Superior temporal gyrus (tissue), 1 donor: ENCODE results near the gene LHFPL6.

Experiments used
- DNase-seq: peaks from one replicate; pipeline ENCODE4 v3.0.0-alpha.2; 2016; ENCODE audit errors: extremely low spot score

The LHFPL6 gene

DNA sequence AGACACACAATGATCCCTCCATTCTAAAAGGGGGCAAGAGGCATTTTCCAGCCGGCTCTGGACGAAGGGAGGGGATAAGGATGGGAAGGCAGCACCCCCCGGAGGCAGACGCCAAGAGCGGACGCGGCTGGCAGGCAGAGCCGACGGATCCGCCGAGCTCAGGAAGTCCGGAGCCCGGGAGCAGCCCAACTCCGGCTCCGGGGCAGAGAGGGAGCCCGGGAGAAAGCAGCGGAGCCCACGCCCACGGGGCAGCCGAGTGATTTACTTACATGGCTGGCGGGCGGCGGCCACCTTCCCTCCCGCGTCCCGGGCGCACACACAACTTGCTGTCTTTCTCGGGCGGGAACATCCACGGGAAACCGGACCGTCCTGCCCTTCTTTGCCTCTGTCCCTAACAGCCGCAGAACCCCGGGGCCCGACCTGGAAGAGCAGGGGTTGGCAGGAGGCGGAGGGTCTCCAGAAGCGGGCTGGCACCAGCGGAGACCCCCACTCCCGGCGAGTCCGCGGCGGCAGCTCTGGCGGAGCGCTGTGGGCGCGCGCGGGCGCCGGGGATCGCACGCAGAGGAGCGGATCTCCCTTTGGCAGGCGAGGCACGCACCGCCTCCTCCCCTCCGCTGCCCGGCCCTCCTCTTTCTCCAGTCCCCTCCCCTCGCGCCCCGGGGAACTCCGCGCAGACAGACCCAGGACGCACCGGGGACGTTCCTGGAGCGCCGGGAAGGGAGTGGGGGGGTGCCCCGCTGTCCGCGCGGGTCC lies at the start of gene LHFPL6:
LHFPL6 (minus strand) TSS at position 580 of the 753 bp plus-strand sequence.
- peak; percentile 79 for DNase-seq

DNA sequence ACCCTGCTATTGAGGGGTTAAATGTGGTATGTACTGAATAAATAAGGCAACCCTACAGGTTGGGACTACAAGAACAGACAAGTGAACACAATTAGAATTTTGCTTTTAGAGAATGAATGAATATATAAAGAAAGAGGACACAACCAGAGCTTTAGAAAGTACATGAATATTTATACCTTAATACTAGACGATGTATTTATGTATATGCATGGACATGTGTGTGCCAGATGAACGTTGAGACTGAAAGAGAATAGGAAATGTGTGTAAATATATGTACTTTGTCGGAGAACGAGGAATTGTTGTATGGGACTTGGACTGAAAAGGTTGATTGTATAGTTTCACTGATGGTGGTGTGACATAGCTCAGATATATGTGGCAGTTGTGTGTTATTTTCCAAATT lies 43.1 kb upstream of the LHFPL6 start:
- no peak for DNase-seq

DNA sequence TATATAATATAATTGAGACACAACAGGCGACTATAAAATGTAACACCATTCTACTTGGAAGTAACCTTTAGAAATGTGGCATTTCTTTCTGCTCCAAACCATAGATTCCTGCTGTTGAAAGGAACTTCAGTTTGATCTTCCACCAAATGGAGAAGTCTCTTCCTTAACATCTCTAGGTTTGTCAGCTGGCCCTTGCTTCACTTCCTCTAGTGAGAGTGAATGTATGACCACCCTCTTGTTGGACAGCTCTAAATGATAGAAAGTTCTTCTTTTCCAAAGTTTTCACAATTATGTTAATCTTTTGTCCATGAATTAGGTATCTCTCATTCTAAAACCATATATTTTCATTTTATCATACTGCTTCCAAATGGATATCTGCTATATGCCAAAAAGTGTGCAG lies 38.7 kb upstream of the LHFPL6 start:
- DNase-seq, result no peak

DNA sequence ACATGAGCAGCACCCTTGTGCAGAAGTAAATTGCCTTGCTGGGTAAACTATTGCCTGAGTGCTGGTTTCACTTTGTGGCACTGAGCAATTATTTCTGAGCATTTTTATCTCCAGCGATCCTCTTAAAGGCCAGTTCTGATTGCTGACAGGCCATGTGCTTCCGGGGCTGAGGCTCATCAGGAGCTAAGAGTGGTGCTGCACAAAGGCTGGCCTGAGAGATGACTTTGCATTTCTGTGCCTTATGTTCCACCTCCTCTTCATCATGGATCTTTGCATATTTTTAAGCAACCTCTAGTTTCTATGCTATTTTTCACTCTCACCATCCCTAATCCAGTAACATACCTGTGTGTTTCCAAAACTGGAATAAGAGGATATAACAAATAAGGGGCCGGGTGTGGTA lies 34.9 kb upstream of the LHFPL6 start:
- no peak for DNase-seq

DNA sequence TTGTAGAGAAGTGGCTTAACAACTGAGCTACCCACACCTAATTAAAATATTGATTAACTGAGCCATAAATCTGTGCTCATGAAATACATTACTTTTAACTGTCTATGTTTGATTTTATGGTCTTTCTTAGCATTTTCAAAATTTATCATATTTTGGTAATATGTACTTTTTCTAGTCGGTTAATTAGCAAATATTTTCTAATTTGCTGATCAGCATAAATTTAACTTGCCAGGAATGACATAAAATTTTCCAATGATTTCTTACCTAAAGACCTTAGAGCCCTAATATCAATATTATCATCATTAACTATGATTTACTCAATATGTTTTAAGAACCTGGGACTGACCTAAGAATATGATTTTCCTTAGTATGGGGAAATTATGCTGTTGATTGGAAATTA lies 32.6 kb upstream of the LHFPL6 start:
- DNase-seq, result no peak

DNA sequence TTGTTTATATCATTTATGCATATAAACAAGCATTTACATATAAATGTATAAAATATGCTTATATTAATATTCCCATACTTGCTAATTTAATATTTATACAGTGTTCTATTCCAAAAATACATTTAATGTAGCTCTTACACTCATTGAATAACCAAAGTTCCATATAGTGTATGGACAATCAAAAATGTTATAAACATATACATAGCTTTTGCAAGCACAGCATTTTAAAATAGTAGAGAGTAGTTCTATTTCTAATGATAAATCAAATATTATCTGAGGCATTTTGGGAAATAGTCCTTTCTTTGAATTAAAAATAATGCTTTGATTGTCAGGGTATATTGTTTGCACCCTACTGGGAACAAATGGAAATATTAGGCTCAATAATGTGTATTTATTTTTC lies 30.0 kb upstream of the LHFPL6 start:
- no peak for DNase-seq

DNA sequence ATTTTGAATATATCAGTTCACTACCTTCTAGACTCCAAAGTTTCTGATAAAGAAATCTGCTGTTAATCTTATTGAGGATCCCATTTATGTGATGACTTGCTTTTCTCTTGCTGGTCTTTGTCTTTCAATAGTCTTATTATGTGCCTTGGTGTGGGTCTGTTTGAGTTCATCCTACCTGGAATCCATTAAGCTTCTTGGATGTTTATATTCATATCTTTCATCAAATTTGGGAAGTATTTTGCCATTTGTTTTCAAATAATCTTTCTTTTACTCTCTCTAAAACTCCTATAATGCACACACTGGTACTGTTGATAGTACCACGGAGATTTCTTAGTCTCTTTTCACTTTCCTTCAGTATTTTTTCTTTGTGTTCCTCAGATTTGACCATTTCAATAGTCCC lies 28.3 kb upstream of the LHFPL6 start:
- DNase-seq, result no peak

DNA sequence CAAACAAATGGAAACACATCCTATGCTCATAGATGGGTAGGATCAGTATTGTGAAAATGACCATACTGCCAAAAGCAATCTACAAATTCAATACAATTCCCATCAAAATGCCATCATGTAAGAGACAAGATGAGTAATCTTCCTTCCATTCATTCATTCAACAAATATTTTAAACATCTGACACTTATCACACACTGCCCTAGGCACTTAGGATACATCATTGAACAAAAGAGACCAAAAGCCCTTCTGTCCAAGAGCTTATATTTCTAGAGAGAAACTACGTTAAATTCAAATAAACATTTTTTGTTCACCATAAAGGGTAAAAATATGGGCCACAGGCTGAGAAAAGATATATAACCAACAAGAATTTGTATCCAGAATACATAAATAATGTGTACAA lies 20.5 kb upstream of the LHFPL6 start:
- no peak for DNase-seq

DNA sequence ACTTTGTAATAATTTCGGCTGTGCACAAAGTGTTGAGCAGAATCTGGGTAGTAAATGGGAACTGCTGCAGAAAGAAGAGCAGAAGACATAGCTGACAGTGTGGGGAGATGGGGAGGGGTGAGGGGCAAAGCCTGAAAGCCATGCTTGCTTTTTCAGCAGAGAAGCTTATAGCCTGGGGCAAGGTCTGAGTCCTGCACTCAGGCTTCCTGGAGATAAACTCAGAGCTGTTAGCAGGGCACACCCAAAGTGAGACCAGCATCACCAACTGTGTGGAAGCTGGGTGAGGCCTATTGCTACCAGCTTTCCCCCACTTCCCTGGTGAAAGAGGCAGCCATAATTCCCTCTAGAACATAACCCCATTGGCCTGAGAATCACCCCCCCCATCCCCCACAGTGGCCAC lies 15.6 kb upstream of the LHFPL6 start:
- DNase-seq, result no peak

DNA sequence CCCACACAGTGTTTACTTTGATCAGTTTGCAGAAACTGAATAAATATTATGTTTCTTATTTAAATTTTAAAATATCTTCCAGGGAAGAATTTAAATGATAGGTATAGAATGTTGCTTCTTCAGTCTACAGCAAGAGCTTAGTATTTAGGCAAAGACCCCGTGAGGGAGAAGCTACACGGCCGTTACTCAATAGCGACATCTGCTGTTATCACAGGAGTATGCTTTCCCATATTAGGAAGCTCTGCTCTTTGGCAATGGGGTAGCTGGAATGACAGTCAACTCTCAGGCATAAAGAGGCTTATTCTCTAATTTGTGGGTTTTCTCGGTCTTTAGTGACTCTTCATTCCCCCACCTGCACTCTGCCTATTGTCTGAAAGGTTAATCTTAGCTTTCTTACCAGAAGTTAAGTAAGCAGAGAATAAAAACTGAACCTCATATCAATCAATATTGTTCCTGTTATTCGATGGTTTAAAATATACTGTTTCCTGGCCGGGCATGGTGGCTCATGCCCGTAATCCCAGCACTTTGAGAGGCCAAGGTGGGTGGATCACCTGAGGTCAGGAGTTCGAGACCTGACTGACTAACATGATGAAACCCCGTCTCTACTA lies 13.2 kb upstream of the LHFPL6 start:
- peak; percentile 93 for DNase-seq

DNA sequence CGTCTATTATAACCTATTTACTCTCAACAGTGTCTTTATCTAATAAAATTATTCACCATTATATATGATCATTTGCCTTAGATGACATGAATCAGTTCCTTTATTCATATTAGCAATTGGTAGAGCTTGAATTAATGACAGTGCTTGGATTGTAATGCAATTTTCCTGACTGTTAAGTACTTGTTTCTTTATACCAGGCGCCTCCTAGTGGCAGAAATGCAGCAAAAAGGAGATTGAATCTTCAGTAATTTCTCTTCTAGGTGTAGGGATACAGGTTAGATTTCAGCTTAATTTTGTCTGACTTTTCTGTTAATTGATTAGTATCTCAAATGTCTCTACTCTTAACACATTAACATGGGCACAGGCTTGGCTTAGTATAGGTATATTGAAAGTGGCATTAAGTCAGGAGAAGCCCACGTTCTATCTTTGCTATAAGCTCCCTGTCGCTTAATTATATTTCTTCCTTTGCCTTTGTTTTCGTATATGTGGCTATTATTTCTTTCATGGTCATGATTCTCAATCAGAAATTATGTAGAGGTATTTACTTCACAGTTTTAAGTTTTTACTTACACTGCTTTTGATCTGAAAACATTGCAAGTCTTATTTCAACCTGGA lies 9.1 kb upstream of the LHFPL6 start:
- DNase-seq, result peak; percentile 95

DNA sequence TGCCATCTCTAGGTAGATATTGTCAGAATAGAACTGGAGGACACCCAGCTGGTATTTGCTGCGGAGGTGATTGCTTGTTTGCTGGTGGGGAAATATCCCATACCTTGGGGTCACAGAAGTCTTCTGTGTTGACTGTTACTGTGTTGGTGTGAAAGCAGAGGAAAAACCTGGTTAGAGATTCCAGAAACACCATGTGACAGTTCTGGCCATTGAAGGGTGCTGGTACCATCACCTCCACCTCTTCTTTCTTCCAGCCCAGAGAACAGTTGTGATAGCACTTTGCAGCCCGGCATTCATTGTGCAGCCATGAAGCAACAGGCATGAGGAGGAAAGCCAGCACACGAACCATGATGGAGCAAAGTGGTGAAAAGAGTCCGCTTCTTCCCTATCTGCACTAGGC lies 4.9 kb upstream of the LHFPL6 start:
- no peak for DNase-seq

DNA sequence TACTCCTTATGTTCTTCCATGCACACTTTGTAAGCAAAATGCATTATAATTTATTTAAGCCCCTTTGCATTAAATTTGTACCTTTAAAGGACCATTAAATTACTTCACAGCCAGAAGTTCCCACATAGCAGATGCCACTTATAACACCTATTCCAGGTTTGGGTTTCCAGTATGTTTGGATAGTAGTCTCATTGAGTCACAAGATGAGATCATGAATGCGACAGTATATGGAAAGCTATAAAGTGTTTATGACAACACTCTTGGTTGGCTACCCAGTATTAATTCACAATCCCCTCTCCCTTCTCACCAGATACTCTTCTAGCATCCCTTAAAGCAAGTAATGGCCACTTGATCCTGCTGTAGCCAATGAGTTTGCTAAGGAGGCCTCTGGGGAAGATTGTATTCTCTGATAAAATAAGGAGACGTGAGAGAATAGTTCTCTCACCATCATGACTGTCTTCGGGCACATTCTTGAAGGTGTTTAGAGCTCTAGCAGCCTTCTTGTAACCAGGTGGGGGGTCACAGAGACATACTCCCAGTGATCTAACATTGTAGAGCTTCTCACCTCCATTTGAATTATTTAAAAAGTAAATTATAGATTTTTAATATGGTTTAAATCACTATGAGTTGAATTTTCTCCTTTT lies 2.8 kb upstream of the LHFPL6 start:
- DNase-seq, result no peak

DNA sequence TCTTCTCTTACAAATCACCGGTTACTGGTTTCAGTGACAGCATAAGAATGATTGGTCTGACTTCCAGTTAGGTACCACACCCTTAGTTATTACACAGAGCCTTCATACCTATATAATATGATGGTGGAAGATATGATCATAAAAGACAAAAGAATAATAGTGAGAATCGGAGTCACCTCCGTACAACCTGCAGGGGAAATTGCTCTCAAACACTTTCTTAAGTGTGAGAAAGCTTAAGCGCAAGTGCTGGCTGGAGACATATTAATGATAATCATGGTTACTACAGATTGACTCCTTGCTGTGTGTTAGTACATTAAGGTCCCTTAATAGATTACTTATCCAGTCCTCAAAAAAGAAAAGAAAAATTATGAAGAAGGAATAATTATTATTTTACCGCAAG lies 1.8 kb upstream of the LHFPL6 start:
- peak; percentile 9 for DNase-seq

DNA sequence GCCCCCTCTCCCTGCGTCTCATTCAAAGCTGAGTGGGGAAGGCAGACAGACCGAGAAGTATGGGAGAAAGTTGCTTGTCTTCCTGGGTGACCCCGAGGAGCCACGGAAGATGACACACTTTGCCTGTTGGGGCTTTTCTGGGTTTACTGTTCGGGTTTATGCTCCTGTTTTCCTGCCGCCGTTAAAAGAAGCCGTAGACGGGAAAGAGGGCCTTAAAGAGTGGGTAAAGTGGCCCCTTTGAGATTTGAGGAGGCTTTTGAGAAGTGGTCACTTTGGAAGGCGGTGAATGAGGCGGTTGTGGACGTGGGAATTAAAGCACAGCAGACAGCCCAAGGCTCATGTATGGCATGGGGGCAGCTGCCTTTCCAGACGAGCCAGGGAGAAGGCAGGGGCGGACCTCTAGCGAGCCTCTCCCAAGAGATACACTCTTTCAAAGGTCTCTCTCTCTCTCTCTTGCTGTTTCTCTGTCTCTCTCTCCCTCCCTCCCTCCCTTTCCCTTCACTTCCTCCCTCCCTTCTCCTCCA lies 493 bp upstream of the LHFPL6 start:
- peak; percentile 15 for DNase-seq

DNA sequence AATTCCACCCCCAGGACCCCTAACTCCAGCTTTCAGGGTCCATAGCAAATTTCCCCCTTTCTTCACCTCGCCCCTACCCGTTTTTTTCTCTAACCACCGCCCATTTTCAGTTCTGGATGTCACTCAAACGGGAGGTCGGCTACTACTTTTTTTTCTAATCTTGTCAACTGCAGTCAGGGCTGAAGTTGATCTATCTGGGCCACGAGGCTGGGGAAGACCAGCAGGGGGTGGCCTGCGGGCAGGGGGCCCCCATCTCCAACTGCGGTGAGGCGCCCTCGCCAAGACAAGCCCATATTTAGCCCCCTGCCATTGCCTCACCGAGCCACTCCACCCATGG lies 748 bp downstream of the LHFPL6 start:
- no peak for DNase-seq

DNA sequence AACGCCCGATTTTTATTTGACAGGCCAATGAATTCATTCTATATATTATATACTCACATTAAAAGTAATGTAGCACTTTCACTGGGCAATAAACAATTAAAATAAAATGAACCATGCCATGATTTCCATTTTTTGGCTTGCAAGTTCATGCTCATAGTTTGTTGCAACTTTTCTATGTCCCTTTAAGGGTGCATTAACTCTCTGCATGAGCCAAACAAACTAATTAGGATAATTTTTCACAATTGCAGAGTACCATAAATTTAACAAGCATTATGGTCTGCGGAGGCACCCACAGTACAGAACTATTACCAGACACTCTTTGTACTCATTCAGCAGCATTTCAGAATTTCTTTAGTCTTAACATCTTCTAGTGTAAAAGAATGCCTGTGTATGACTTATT lies 1.4 kb downstream of the LHFPL6 start:
- no peak for DNase-seq

DNA sequence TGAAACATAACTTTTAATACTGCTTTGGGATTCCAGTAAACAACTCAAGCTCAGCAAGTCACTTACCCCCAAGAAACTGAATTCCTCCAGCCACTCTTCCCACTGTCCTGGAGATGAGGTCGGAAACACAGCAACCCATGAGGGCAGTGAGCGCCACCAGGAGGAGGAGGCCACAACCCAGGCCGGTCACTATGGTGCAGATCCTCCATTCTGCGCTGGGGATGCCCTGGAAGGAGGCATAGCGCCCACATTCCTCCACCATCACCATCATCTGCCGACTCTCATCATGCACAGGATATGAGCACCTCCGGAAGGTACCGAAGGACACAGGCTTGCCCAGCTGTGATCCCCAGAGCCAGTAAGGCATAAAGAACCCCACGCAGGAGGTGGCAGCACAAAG lies 2.2 kb downstream of the LHFPL6 start:
- DNase-seq, result no peak

DNA sequence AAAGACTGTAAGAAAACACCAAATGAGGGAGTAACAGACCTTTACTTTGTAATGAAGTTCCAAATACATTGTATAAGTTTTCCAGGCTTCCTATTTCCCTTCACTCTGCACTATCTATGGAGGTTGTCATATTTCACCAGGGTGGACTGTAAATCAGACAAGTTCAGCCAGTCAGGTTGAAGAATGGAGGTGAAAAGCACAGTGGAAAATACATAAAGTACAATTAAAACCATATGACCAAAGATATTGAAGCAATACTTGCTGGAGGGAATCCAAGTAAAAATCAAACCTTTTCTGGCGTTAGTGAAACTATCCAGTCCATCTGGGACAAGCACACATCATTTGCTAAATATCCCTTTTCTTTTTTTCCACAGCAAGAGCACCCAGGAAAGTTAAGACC lies 3.2 kb downstream of the LHFPL6 start:
- no peak for DNase-seq

DNA sequence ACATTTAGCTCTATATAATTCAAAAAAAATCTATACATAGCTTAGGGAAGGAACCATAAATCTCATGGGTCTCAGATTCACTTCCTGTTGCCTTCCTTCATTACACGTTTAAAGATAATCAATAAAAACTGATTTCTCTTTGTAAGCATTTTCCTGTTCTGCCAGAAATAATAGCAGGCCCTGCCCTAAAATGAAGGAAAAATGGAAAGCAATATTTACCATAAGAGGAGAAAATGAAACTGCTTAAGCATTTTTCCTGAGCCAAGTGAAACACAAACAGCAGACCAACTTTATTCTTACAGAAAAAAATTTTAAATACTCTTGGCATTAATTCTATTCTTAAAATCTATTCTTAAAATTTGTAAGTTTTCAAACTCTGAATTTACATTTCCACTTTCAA lies 4.0 kb downstream of the LHFPL6 start:
- peak; percentile 7 for DNase-seq

DNA sequence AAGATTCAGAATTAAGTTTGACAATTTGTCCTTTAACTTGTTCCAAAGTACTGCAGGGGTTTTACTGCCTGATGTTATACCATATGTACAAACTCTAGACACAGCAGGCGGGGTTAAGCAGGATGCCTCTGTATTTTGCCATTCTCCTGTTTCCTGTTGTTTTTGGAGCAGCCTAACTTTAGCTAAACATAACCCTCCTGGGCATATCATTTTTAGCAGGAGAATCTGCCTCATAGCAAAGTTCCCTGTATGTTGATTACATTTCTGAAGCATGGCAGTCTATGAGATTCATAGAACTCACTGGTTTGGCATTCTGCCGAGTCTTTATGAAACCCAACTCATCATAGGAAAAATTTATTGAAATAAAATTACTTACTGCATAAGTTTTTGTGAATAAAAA lies 5.2 kb downstream of the LHFPL6 start:
- DNase-seq, result peak; percentile 18

DNA sequence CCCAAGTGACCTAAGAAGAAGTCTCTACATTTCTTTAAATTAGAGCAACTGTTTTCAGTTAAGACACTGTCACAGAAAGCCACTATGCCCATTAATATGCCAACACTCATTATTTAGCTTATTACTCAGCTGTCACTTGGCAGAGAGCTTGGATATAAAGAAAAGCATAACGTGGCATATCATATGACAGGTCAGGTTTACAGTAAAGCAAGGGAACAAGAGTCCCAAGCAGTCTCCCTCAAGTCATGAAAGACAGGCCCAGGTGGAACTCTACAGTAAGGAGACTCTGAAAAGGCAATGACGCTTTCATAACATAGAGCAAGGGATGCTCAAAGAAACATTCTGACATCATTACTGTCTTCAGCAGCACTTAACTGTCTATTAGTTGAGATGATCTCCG lies 6.3 kb downstream of the LHFPL6 start:
- peak; percentile 11 for DNase-seq

DNA sequence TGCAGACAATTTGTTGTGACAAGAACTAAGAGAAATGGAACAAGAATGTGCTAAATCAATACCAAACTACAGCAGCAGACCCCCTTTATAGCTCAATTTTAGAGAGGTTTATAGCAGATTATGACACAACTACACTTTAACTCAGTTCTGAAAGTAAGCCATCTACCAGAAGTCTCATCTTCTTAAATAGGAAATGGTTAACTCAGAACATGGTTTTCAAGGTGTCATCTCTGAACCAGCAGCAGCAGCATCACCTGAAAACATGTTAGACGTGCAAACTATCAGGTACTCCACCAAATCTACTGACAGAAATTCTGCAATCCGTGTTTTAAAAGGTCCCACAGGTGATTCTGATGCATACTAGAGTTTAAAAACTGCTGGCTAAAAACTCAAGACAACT lies 6.8 kb downstream of the LHFPL6 start:
- no peak for DNase-seq
